Thoracic aorta (tissue), 2 donors: ENCODE results near the gene DMD. TPM values are rescaled to one million over a fixed set of nuclear protein-coding genes. Genes with fewer than 3 reads are reported as not detected.

ENCODE experiments used
- ATAC-seq: fragments of 150-250 bp; one replicate; pipeline ENCODE4 v1.8.0; 2017; ENCODE audit warnings: low read depth; ENCODE audit not compliant: insufficient number of reproducible peaks, low FRiP score
- DNase-seq: peaks from one replicate; pipeline ENCODE4 v3.0.0-alpha.2; 2020; ENCODE audit warnings: low spot score
- H3K27ac ChIP-seq, 2 donors: fragments of 200-600 bp; sonication (generic); 1 replicate in 1 of 2; 2 replicates in 1 of 2; pipeline ENCODE4 v1.5.1; 2016; ENCODE audit warnings: mild to moderate bottlenecking in 2 of 2, moderate library complexity in 2 of 2
- H3K27me3 ChIP-seq: fragments of 200-600 bp; sonication (generic); replicated peaks from 2 replicates; pipeline ENCODE4 v1.6.0; 2016; ENCODE audit warnings: mild to moderate bottlenecking; ENCODE audit not compliant: insufficient read depth
- H3K36me3 ChIP-seq: fragments of 200-600 bp; sonication (generic); one replicate; pipeline ENCODE4 v1.5.1; 2016
- H3K4me1 ChIP-seq, 2 donors: fragments of 200-600 bp; sonication (generic); 1 replicate in 1 of 2; 2 replicates in 1 of 2; pipeline versions ENCODE4 v1.5.1 to v1.6.0; 2016; ENCODE audit warnings: low read depth in 2 of 2, mild to moderate bottlenecking in 1 of 2; ENCODE audit not compliant: control insufficient read depth in 1 of 2
- H3K4me3 ChIP-seq: fragments of 200-600 bp; sonication (generic); 2 replicates; pipeline ENCODE4 v1.5.1; 2016; ENCODE audit warnings: mild to moderate bottlenecking
- H3K9me3 ChIP-seq: fragments of 200-600 bp; sonication (generic); 2 replicates; pipeline ENCODE4 v1.5.1; 2016
- total RNA-seq, 2 donors: library from RNA; depleted of rRNA; stranded (reverse); fragments of >200 nt; gene quantifications; one replicate each; pipeline versions ENCODE4 v1.1.0 to v1.2.3, GENCODE V29; 2016
- TF ChIP-seq, protein P1 (sequence below): fragments of 200-600 bp; sonication (generic); IDR thresholded peaks from one replicate; pipeline ENCODE4 v1.5.1; 2019; ENCODE audit warnings: antibody characterized with exemption

DMD gene
- total RNA-seq, 2 donors from 2014 or later, result 224 to 233 TPM

DNA sequence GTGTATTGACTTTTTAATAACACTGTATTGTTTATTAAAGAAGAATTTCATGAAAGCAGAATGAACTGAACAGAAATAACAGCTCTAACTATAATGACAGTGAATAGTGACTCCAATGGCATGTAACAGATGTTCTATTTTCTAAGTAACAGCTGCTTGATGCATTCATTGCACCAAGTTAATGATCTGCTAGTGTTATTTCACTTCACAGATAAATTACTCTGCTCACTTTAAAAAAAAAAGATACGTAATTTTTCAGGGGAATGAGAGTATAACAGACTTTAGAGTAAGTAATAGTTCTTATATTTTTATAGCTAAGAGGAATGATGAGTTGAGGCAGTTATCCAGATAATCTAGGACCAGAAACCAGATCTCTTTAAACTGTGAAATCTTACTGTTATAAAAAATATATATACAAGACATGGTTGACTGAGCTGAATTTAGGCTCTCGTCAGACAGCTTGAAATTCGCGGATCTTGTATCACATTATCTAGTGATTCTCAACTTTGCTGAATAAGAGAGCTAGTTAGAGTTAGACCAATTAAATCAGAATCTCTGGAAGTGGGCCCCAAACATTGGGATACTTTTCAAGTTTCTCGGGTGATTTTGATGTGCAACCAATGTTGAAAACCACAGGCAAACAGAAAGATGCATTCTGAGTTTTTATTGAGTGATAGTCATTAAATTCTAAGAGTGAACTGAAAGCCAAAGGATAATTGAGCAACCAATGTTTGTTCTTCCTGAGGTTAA, 840.7 kb downstream of the DMD start:
- H3K27ac ChIP-seq, result no peak overlapping the region
- TF ChIP-seq, protein P1, sequence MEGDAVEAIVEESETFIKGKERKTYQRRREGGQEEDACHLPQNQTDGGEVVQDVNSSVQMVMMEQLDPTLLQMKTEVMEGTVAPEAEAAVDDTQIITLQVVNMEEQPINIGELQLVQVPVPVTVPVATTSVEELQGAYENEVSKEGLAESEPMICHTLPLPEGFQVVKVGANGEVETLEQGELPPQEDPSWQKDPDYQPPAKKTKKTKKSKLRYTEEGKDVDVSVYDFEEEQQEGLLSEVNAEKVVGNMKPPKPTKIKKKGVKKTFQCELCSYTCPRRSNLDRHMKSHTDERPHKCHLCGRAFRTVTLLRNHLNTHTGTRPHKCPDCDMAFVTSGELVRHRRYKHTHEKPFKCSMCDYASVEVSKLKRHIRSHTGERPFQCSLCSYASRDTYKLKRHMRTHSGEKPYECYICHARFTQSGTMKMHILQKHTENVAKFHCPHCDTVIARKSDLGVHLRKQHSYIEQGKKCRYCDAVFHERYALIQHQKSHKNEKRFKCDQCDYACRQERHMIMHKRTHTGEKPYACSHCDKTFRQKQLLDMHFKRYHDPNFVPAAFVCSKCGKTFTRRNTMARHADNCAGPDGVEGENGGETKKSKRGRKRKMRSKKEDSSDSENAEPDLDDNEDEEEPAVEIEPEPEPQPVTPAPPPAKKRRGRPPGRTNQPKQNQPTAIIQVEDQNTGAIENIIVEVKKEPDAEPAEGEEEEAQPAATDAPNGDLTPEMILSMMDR, result no peak
- ATAC-seq (no peak), DNase-seq (no peak)
- no peaks in the 10 kb centered on the region for H3K9me3 ChIP-seq
- no peaks in the 10 kb centered on the region for H3K27me3 ChIP-seq
- H3K4me1 ChIP-seq, result no peaks in the 10 kb centered on the region
- H3K36me3 ChIP-seq, result no peaks in the 10 kb centered on the region
- no peak overlapping the region for H3K4me3 ChIP-seq

DNA sequence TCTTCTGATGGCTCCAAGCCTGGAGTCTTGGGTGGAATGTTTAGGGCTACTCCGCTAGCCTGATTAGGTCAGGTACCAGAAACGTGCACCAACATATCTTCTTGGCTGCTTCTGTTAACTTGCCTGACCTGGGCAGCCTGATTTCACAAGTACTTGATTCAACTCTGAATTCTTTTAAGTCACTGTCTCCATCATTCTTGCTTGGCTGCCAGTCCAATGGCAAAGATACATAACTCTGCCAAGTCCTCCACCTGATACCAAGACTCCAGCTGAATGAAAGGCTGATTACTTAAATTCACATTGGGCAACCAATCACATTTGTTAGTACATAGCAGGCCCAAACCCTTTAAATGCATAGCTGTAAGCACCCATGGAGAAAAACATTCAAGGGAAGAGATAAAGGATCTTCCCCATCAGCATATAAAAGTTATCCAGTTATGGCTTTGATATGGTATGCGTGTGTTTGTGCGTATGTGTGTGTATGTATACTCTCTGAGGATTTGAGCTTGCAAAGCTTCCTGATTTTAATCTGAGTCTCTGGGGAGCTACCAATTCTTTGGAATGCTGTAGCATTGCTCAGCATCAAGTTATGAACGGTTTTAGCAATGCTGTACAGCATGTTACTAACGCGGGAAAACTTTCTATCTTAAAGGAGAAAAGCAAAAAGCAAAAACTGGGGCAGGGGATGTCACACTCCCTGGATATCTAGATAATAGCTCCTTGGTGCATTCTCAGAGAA, 917.2 kb downstream of the DMD start:
- H3K27me3 ChIP-seq, result no peaks in the 10 kb centered on the region
- ATAC-seq (no peak), DNase-seq (no peak)
- no peaks in the 10 kb centered on the region for H3K4me1 ChIP-seq
- H3K9me3 ChIP-seq, result no peaks in the 10 kb centered on the region
- H3K4me3 ChIP-seq, result no peak overlapping the region
- no peaks in the 10 kb centered on the region for H3K36me3 ChIP-seq
- no peak overlapping the region for H3K27ac ChIP-seq
- TF ChIP-seq, protein P1, result no peak

DNA sequence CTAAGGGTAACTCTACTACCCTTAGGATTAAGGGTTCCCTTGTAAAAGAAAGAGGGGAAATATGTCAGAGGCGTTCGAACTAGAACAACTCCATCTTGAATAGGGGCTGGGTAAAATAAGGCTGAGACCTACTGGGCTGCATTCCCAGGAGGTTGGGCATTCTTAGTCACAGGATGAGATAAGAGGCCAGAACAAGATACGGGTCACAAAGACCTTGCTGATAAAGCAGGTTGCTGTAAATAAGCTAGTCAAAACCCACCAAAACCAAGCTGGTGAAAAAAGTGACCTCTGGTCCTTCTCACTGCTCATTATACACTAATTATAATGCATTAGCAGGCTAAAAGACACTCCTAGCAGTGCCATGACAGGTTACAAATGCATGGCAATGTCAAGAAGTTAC, 922.0 kb downstream of the DMD start:
- H3K4me3 ChIP-seq, result no peak overlapping the region
- TF ChIP-seq, protein P1, result no peak
- H3K4me1 ChIP-seq, result no peaks in the 10 kb centered on the region
- no peaks in the 10 kb centered on the region for H3K9me3 ChIP-seq
- ATAC-seq (no peak), DNase-seq (no peak)
- H3K27me3 ChIP-seq, result no peaks in the 10 kb centered on the region
- no peaks in the 10 kb centered on the region for H3K36me3 ChIP-seq
- H3K27ac ChIP-seq, result no peak overlapping the region

DNA sequence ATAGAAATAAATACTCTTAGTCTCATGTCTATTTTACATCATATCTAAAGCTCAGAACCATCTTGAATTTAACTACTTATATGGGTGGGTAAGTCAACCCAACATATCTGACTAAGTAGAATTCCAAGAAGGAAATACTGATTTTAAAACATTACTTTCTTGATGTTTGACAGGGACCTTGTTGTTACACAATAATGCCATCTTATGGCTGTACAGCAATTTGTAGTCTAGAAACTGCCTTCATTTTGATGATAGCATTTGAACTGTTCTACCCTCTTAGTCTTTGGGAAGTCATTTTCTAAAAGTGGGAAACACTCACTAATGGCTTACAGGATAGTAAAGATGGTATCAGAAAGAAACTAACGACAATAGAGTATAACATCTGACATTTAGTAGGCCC, 929.5 kb downstream of the DMD start:
- Histone ChIP-seq H3K4me3 (no peak overlapping the region), H3K27ac (no peak overlapping the region), H3K27me3 (no peaks in the 10 kb centered on the region), H3K9me3 (no peaks in the 10 kb centered on the region), H3K4me1 (no peaks in the 10 kb centered on the region), H3K36me3 (no peaks in the 10 kb centered on the region)
- TF ChIP-seq, protein P1, result no peak
- ATAC-seq (no peak), DNase-seq (no peak)

DNA sequence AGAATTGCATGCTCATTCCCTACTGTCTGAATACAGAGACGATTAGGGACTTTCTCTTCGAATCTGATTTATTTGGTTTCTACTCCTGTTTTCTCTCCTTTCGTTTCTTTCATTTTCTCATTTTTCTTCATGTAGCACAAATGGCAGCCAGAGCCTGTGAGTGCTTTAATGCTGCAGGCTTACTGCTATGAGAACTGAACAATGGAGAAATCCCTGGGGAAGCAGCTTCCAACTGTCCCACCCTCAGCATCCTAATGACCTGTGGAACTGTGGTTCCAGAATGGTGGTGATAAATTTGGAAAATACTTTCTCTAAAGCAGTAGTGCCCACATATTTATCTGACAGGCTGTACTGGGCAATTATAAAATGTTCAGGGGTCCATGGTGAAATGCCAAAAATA, 930.4 kb downstream of the DMD start:
- DNase-seq (no peak), ATAC-seq (no peak)
- H3K27me3 ChIP-seq, result no peaks in the 10 kb centered on the region
- no peak overlapping the region for H3K4me3 ChIP-seq
- no peaks in the 10 kb centered on the region for H3K4me1 ChIP-seq
- H3K27ac ChIP-seq, result no peak overlapping the region
- TF ChIP-seq, protein P1, result no peak
- H3K9me3 ChIP-seq, result no peaks in the 10 kb centered on the region
- H3K36me3 ChIP-seq, result no peaks in the 10 kb centered on the region
